Left ventricle myocardium inferior (tissue), 1 donor: ENCODE measurements around the gene ST7. TPM values are rescaled to one million over a fixed set of nuclear protein-coding genes. Genes with fewer than 3 reads are reported as not detected.

Experiments
- DNase-seq: peaks from one replicate; pipeline ENCODE4 v3.0.0-alpha.2; 2020
- H3K27ac ChIP-seq: fragments of 200-600 bp; replicated peaks from 2 replicates; pipeline ENCODE4 v1.8.0; 2021
- H3K27me3 ChIP-seq: fragments of 200-600 bp; 2 replicates; pipeline ENCODE4 v1.8.0; 2021; ENCODE audit warnings: low read depth
- H3K36me3 ChIP-seq: fragments of 200-600 bp; 2 replicates; pipeline ENCODE4 v1.8.0; 2021
- H3K4me1 ChIP-seq: fragments of 200-600 bp; 2 replicates; pipeline ENCODE4 v1.8.0; 2021
- H3K4me3 ChIP-seq: fragments of 200-600 bp; 2 replicates; pipeline ENCODE4 v1.8.0; 2021; ENCODE audit warnings: mild to moderate bottlenecking, moderate library complexity
- H3K9me3 ChIP-seq: fragments of 200-600 bp; replicated peaks from 2 replicates; pipeline ENCODE4 v1.8.0; 2021
- CTCF ChIP-seq: fragments of 200-600 bp; IDR thresholded peaks from 2 replicates; pipeline ENCODE4 v1.8.0; 2021; ENCODE audit warnings: antibody characterized with exemption, mild to moderate bottlenecking, borderline replicate concordance
- intact Hi-C: fragments of 100-400 bp; cut with micrococcal nuclease; formaldehyde crosslinking; loops from one replicate; pipeline ENCODE4 v1.11.0; 2022
- total RNA-seq: library from RNA; stranded (reverse); fragmentation: NEBNext Ultra II Directional; extraction: Animal tissue kit (Norgen Biotek cat#: 25700); gene quantifications from one replicate; pipeline ENCODE4 v1.2.1, GENCODE V29; 2021
- donor health status: DM: no; HTN: yes; CAD: no; lungs with severe emphysema.

Gene ST7
- total RNA-seq, 1 donor from 2014 or later, result 28.5 TPM

GRCh38 chr7:116950889-116951351 lies 2.4 kb upstream of the ST7 start:
- DNase-seq, result no peak
- intact Hi-C loops, result no loop called here
- Histone ChIP-seq H3K36me3 (no peaks in the 10 kb centered on the region), H3K27ac (peak overlapping the region; percentile 100), H3K9me3 (no peaks in the 10 kb centered on the region), H3K27me3 (no peaks in the 10 kb centered on the region), H3K4me3 (no peak overlapping the region), H3K4me1 (peaks cover 41% of the 10 kb centered on the region)
- no peak for TF ChIP-seq CTCF

GRCh38 chr7:116951366-116952292 lies 1.7 kb upstream of the ST7 start:
- H3K27me3 ChIP-seq, result no peaks in the 10 kb centered on the region
- H3K9me3 ChIP-seq, result no peaks in the 10 kb centered on the region
- H3K4me3 ChIP-seq, result no peak overlapping the region
- intact Hi-C loops, result no loop called here
- H3K27ac ChIP-seq, result peak overlapping the region; percentile 100
- H3K36me3 ChIP-seq, result no peaks in the 10 kb centered on the region
- peaks cover 48% of the 10 kb centered on the region for H3K4me1 ChIP-seq
- DNase-seq, result no peak
- no peak for TF ChIP-seq CTCF

GRCh38 chr7:116952635-116953371 lies 498 bp upstream of the ST7 start:
- intact Hi-C loops, result no loop called here
- Histone ChIP-seq H3K36me3 (no peaks in the 10 kb centered on the region), H3K27ac (peak overlapping the region; percentile 100), H3K4me1 (peaks cover 58% of the 10 kb centered on the region), H3K4me3 (peak overlapping the region; percentile 92), H3K27me3 (no peaks in the 10 kb centered on the region), H3K9me3 (no peaks in the 10 kb centered on the region)
- no peak for TF ChIP-seq CTCF
- peak; percentile 71 for DNase-seq

- peak; percentile 45 for DNase-seq
- intact Hi-C loops, result no loop called here
- no peak for TF ChIP-seq CTCF
- H3K27ac ChIP-seq, result peak overlapping the region; percentile 100
- no peaks in the 10 kb centered on the region for H3K36me3 ChIP-seq
- no peaks in the 10 kb centered on the region for H3K27me3 ChIP-seq
- H3K4me1 ChIP-seq, result peaks cover 64% of the 10 kb centered on the region
- no peaks in the 10 kb centered on the region for H3K9me3 ChIP-seq
- peak overlapping the region; percentile 92 for H3K4me3 ChIP-seq
Measured at GRCh38 chr7:116953906-116954838, 871 bp downstream of the ST7 start.

- TF ChIP-seq CTCF, result no peak
- intact Hi-C loops, result no loop called here
- H3K4me1 ChIP-seq, result peaks cover 71% of the 10 kb centered on the region
- no peaks in the 10 kb centered on the region for H3K27me3 ChIP-seq
- DNase-seq, result no peak
- H3K27ac ChIP-seq, result peak overlapping the region; percentile 100
- peak overlapping the region; percentile 92 for H3K4me3 ChIP-seq
- no peaks in the 10 kb centered on the region for H3K36me3 ChIP-seq
- no peaks in the 10 kb centered on the region for H3K9me3 ChIP-seq
Measured at GRCh38 chr7:116955340-116955739, 2.0 kb downstream of the ST7 start.
